ENCODE results near the gene CACNA1I.

DNA sequence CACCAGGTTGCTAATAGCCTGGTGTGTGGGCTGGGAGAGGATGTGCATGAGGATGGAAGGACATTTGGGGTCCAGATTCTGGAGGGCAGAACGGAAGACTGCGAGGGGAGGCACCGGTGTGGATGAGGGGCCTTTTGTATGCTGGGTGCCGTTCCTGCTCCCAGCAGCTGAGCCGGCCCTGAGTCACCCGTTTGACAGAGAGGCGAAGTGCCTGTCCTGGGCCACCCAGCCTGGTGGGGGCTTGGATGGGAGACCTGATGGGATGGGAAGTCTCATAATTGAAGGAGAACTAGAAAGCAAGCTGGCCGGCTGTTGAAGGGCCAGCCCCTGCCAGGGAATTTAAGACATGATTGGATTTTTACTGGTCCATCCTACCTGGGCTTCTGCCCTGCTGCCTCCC, 10.8 kb downstream of the CACNA1I start:
- TF ChIP-seq, protein P1, sequence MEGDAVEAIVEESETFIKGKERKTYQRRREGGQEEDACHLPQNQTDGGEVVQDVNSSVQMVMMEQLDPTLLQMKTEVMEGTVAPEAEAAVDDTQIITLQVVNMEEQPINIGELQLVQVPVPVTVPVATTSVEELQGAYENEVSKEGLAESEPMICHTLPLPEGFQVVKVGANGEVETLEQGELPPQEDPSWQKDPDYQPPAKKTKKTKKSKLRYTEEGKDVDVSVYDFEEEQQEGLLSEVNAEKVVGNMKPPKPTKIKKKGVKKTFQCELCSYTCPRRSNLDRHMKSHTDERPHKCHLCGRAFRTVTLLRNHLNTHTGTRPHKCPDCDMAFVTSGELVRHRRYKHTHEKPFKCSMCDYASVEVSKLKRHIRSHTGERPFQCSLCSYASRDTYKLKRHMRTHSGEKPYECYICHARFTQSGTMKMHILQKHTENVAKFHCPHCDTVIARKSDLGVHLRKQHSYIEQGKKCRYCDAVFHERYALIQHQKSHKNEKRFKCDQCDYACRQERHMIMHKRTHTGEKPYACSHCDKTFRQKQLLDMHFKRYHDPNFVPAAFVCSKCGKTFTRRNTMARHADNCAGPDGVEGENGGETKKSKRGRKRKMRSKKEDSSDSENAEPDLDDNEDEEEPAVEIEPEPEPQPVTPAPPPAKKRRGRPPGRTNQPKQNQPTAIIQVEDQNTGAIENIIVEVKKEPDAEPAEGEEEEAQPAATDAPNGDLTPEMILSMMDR (IDR thresholded peaks at IDR 0.05) = no peak
- no peak for TF ChIP-seq EZH2 (IDR thresholded peaks at IDR 0.05; ENCODE audit: borderline replicate concordance, insufficient read depth, low read depth, low read length, poor library complexity, severe bottlenecking)

Measured in B cell (primary cell).